ENCODE data around the gene MLXIPL. TPM values are rescaled to one million over a fixed set of nuclear protein-coding genes. Genes with fewer than 3 reads are reported as not detected.

Gene MLXIPL
- total and polyA plus RNA-seq, 2 of the 8 experiments (the other 6 are each of a cell fraction or from before 2014, with no cell fraction given), result 9.4 to 10.6 TPM

DNA sequence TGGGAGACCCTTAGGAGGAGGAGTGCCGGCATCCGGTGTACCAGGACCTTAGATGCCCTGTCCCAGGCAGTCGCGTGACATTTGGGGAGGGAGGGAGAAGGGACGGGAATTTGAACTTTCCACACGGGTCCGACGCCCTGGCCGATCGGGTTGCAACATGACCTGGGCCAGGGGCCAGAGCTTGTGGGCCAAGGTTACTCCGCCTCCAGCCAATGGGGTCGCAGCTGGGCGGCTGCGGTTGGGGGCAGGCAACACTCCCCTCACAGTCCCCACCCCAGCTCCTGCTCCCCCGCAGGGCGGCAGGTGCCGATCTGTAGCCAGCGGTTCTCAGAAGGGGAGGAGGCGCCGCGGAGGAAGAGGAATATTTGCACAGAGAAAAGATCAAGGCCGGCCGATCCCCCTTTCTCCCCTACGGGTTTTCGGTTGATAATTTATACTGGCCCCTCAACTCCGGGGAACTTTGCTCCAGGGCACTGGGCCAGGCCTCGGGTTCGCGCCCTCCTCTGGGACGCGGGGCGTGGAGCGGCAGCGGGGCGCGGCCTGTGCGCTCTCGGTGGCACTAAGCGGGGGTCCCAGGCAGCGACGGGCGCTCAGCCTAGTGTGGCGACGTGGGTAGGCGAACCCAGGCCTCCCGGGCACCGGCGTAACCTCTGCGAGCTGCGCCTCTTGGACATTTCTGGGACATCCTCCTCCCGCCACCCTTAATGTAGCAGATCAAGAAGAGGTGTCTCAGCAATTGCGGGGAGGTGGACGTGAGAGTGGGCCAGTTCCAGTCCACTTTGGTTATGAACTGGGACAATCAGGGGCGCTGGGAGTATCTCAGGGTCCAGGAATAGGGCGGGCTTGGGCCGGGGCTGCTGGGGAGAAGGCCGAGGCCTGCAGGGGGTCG, 1.2 kb downstream of the MLXIPL start (continued):
- TF ChIP-seq, protein P1, sequence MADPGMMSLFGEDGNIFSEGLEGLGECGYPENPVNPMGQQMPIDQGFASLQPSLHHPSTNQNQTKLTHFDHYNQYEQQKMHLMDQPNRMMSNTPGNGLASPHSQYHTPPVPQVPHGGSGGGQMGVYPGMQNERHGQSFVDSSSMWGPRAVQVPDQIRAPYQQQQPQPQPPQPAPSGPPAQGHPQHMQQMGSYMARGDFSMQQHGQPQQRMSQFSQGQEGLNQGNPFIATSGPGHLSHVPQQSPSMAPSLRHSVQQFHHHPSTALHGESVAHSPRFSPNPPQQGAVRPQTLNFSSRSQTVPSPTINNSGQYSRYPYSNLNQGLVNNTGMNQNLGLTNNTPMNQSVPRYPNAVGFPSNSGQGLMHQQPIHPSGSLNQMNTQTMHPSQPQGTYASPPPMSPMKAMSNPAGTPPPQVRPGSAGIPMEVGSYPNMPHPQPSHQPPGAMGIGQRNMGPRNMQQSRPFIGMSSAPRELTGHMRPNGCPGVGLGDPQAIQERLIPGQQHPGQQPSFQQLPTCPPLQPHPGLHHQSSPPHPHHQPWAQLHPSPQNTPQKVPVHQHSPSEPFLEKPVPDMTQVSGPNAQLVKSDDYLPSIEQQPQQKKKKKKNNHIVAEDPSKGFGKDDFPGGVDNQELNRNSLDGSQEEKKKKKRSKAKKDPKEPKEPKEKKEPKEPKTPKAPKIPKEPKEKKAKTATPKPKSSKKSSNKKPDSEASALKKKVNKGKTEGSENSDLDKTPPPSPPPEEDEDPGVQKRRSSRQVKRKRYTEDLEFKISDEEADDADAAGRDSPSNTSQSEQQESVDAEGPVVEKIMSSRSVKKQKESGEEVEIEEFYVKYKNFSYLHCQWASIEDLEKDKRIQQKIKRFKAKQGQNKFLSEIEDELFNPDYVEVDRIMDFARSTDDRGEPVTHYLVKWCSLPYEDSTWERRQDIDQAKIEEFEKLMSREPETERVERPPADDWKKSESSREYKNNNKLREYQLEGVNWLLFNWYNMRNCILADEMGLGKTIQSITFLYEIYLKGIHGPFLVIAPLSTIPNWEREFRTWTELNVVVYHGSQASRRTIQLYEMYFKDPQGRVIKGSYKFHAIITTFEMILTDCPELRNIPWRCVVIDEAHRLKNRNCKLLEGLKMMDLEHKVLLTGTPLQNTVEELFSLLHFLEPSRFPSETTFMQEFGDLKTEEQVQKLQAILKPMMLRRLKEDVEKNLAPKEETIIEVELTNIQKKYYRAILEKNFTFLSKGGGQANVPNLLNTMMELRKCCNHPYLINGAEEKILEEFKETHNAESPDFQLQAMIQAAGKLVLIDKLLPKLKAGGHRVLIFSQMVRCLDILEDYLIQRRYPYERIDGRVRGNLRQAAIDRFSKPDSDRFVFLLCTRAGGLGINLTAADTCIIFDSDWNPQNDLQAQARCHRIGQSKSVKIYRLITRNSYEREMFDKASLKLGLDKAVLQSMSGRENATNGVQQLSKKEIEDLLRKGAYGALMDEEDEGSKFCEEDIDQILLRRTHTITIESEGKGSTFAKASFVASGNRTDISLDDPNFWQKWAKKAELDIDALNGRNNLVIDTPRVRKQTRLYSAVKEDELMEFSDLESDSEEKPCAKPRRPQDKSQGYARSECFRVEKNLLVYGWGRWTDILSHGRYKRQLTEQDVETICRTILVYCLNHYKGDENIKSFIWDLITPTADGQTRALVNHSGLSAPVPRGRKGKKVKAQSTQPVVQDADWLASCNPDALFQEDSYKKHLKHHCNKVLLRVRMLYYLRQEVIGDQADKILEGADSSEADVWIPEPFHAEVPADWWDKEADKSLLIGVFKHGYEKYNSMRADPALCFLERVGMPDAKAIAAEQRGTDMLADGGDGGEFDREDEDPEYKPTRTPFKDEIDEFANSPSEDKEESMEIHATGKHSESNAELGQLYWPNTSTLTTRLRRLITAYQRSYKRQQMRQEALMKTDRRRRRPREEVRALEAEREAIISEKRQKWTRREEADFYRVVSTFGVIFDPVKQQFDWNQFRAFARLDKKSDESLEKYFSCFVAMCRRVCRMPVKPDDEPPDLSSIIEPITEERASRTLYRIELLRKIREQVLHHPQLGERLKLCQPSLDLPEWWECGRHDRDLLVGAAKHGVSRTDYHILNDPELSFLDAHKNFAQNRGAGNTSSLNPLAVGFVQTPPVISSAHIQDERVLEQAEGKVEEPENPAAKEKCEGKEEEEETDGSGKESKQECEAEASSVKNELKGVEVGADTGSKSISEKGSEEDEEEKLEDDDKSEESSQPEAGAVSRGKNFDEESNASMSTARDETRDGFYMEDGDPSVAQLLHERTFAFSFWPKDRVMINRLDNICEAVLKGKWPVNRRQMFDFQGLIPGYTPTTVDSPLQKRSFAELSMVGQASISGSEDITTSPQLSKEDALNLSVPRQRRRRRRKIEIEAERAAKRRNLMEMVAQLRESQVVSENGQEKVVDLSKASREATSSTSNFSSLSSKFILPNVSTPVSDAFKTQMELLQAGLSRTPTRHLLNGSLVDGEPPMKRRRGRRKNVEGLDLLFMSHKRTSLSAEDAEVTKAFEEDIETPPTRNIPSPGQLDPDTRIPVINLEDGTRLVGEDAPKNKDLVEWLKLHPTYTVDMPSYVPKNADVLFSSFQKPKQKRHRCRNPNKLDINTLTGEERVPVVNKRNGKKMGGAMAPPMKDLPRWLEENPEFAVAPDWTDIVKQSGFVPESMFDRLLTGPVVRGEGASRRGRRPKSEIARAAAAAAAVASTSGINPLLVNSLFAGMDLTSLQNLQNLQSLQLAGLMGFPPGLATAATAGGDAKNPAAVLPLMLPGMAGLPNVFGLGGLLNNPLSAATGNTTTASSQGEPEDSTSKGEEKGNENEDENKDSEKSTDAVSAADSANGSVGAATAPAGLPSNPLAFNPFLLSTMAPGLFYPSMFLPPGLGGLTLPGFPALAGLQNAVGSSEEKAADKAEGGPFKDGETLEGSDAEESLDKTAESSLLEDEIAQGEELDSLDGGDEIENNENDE (IDR thresholded peaks at IDR 0.05; ENCODE audit: insufficient replicate concordance, low read length), result no peak
- TF ChIP-seq, protein P2, sequence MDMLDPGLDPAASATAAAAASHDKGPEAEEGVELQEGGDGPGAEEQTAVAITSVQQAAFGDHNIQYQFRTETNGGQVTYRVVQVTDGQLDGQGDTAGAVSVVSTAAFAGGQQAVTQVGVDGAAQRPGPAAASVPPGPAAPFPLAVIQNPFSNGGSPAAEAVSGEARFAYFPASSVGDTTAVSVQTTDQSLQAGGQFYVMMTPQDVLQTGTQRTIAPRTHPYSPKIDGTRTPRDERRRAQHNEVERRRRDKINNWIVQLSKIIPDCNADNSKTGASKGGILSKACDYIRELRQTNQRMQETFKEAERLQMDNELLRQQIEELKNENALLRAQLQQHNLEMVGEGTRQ (IDR thresholded peaks at IDR 0.05; ENCODE audit: low read length), result no peak
- TF ChIP-seq RBBP5 (IDR thresholded peaks at IDR 0.05; ENCODE audit: borderline replicate concordance, low read depth, low read length), result peak; percentile 78
- peak; percentile 28; the same call in 1 of the 2 replicates for TF ChIP-seq TEAD4 (IDR thresholded peaks at IDR 0.05; ENCODE audit: low read depth, low read length)
- peak; percentile 5; the same call in 1 of the 2 replicates for TF ChIP-seq CREB1 (IDR thresholded peaks at IDR 0.05)
